Right forelimb (tissue), 1 donor: Measurements from ENCODE around the gene AKR7A3.

Experiments
- DNase-seq: peaks from one replicate; pipeline ENCODE4 v3.0.0-alpha.2; 2018

AKR7A3 gene

DNA sequence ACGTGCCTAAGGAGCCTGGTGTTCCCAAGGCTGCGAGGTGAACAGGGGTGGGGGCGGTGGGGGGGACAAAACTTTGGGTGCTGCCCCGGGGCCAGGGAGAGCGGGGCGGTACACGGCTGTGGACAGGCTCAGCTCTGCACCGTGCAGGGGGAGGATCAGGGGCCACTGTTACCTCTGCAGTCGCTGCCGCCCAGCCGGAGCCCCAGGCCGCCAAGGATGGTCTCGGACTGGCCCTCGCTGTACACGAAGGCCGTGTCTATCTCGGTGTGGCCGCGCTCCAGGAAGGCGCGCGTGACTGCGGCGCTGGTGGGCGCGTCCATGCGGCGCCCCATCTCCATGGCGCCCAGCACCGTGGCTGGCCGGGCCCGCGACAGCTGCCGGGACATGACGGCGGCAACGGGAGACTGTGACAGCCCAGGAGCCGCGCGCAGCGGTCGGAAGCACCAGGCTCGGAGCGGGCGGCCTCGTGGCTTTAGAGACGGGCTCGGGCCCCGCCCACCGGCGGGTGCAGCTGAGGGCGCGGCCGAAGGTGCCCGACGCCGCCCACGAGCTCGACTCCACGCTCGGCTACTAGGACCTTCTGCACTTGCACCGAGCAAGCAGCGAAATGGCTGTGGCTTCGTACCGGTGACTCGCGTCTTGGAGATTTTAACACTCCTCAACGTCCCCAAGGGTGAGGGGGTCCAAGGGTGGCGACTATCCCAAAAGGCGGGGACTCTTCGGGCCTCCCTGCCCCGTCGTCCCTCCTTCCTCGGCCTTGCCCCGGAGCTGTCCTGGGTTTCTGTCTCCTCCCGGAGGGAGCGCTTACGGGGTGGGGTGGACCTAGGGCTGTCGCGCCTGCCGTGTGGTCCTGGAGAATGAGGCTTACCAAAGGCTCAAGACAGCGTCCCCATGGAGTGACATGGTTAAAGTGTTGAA is at the start of gene AKR7A3:
AKR7A3 (minus strand) TSS at position 447 of the 918 bp plus-strand sequence; CDS start at position 386, 61 bp downstream.
- DNase-seq: peak; percentile 55

DNA sequence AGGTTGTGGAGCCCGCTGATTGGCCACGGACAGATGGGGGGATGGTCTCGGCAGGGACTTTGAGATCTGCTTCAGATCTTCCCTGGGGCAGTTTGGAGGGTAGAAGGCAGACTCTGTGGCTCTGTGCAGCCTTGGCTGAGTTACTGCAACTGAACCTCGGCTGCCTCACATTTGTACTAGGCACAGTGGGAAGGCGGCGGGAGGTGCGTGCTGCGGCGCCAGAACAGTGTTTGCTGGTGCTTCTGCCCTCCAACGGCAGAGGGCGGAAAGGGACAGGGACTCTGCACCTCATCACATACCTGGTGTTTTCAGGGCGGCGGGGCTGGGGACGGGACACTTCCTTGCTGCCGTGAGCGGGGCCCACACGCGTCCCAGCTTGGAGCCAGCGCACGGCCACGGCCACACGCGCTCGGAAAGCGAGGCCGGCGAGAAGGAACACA is 49.8 kb upstream of the AKR7A3 start:
- DNase-seq: no peak

DNA sequence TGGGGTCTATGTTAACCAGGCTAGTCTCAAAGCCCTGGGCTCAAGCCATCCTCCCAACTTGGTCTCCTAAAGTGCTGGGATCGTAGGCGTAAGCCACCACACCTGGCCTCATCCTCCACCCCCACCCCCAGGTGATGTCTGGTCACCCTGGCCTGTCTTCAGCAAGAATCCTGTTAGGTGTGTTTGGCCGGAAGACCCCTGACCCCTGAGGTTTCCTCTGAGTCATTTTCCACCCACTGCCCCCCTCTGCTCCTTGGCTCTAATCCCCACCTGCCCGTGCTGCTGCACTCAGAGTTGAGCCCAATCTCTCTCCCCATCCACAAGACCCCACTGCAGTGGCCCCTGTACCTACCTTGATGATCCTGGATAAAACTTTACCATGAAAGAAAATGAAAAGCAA is 48.7 kb upstream of the AKR7A3 start:
- no peak for DNase-seq

DNA sequence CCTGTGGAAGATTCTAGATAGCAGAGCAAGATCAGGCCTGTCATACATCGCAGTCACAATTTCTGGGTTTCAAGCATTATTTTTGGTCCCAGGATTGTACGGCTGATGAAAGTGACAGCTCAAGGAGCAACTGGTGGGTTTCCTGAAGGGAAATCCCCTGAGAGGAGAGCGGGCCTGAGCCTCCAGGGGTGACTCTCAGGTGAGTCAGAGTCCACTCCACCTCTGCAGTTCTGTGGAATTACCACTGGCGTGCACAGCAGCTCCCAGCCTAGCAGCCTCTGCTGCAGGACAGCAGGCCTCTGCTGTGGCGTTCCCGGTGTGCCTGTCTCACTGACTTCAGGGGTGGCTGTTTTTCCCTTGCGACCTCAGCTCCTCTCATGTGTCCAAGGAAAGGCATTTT is 48.0 kb upstream of the AKR7A3 start:
- no peak for DNase-seq

DNA sequence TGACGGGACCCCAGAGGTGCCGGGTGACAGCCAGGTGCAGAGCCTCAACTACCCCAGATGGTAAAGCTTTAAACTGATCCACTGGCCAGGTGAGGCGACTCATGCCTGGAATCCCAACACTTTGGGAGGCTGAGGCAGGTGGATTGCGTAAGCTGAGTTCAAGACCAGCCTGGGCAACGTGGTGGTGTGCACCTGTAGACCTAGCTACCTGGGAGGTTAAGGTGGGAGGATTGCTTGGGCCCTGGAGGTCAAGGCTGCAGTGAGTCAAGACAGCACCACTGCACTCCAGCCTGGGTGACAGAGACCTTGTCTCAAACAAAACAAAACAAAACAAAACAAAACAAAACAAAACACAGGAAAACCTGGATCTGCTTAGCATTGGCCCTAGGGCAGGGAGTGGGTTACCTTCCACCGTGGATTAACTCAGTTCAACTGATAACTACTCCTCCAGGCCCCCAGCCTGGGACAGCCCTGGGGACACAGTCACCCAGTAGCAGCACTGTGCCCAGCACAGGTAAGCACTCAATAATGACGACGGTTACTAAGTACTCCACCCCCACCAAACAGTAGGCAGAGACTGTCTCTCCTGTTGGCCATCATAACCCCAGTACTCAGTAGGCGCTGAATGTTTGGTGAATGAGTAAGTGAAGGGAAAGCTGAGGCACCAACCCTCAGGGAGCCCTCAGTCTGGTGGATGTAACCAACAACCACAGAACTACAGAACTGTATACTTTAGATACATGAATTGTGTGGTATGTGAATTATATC is 45.2 kb upstream of the AKR7A3 start:
- DNase-seq: no peak

DNA sequence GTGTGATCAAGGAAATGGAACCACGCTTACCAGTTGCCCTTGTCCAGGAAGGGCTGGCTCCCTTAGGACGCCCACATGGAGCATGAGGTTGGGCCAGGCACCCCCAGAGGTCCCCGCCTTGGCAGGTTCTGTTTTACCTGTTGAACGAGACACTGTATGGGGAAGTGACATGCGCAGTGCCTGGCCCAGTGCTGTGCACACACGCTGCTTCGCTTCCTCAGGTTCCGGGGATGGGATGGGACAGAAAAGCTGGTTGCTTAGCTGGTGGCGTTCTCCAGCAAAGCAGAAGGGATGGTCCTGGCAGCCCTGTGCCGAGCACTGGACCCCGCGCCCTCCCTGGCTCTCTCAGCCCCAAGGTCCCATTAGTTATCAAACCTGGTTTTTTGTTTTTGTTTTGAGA is 44.3 kb upstream of the AKR7A3 start:
- no peak for DNase-seq

DNA sequence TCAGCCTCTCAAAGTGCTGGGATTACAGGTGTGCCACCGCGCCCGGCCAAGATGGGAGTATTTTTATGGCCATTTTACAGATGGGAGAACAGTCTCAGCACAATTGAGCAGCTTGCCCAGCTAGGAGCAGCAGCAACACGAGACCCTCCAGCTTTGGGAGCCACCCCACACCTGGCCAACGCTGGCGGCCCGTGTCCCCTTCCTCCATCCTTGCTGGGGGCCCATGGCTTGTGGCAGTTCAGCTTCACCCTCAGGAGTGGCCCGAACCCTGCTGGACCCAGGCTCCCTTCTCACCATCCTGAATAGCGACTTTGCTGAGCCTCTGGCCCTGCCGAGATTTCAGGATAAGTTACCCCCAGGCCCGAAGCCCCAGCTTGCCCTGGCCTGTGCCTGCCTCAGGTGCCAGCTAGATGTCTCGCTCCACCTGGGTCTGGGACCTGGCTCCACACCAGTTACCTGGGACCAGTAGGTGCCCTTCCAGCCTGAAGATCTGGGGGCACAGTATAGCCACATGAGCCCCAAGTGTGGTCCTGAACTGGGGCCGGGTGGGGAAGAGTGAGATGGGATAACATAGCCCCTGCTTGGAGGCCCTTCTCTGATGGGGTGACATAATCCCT is 42.8 kb upstream of the AKR7A3 start:
- DNase-seq: no peak

DNA sequence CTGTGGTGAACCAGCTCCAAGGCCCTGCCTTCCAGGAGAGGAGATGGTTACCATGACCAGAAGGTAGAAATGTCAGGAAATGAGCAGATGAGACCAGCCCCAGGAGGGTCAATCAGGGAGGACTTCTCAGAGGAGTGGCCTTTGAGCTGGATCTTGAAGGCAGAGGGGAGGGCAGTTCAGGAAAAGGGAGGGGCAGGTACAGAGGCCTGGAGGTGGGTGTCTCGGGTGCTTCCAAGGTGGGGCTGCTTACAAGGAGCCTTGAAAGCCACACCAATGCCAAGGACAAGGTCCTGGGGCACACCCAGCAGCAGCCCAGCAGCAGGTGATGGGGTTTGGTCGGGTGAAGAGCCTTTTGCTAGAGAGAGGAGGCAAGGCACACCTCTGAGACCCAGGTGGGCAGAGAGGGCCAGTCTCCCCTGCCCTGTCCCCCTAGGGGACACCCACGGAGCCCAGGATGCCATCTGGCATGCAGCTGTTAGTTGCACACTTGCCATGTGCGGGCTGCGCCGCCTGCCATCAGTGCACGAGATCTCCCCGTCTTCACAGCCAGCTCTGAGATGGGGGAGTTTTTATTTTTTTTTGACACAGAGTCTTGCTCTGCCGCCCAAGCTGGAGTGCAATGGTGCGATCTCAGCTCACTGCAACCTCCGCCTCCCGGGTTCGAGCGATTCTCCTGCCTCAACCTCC is 42.0 kb upstream of the AKR7A3 start:
- no peak for DNase-seq

DNA sequence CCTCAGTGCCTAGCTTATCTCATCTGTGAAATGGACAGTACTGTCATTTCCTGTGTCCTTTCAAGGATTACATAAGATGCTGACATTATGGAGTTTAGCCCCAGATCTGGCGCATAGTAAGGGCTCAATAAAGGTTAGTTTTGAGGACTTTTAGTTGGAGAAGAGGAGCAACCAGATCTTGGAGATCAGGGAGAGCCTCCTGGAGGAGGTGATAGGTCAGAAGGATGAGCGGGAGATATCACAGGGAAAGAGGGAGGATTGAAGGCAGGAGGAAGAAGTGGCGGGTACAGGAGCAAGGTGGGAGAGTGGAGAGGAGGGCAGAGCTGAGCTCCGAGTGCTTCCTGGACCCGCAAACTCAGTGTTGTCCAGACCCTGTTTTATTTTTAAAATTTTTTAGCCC is 41.0 kb upstream of the AKR7A3 start:
- no peak for DNase-seq

DNA sequence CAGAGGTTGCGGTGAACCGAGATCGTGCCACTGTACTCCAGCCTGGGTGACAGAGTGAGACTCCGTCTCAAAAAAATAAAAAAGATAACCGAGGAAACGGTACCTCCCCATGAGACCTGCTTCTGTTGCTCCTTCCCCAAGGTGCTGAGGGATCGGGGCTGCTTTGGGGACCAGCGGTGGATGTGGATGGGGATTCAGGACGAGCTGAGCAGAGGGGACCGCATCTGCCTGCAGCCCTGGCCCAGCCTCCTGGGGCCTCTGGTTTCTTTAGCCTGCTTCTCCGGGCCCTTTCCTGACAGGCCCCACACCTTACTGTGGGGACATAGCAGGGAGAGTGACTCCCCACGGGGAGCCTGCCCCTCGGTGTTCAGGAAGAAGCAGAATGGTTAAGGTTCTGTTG is 40.6 kb upstream of the AKR7A3 start:
- no peak for DNase-seq

DNA sequence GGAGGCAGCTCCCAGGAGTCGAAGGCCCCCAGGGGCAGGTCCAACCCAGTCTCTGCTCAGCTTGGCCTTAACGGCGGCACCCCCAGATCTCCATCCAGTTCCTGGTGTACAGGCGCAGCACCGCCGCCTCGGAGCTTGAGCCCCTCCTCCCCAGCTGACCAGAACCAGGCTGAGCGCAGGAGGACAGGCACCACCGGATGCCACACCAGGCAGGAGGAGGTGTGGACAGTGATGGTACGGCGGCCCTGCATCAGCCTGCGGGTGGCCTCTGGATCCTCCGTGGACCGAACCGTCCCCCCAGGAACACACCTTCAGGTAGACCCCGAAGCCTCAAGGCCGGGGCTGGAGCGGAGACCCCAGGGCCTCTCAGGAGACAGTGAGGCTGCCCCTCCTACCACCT is 39.9 kb upstream of the AKR7A3 start:
- DNase-seq: no peak

DNA sequence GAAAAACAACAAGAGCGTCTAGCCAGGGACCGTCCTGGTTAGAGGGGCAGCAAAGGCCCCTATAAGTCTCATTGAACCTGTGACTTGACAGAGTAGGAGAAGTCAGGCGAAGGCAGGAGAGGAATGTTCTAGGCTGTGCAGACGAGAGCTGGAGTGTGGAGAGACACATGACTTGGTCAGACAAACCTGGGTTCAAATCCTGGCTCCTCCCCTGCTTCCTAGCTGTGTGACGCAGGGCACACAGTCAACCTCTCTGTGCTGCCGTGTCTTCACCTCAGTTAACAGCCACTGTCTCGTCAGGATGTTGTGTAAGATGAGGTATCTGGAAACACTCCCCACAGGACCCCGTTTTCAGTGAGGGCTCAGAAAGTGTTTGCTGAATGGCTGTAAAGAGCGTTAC is 39.2 kb upstream of the AKR7A3 start:
- no peak for DNase-seq

DNA sequence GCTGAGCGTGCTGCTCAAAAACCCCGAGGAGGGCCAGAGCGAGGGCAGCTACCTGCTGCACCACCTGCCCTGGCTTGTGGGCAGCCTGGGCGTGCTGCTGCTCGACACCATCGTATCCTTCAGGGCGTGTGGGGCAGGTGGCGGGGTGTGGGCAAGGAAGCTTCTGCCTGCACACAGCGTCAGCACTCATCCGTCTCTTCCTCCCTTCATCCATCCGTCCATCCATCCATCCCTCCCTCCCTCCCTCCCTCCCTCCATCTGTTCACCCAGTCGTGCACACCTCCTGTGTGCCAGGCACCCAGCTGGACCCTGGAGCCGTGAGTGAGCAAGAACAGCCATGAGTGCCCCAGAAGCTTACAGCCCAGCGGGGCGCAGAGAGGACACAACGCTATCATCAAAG is 38.7 kb upstream of the AKR7A3 start:
- no peak for DNase-seq

DNA sequence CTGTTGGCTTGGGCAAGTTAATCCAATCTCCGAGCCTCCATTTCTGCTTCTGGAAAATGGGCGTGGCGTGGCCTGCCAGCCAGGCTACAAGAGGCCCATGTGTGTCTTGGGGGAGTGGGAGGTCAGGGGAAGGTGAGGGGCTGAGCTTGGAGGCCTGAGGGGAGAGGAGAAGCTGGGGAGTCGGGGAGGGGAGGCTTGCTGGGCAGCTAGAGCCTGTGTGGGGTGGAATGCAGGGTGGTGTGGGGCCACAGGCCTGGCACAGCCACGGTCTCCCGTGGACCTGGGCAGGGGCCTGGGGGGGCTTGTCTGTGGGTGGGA is 38.1 kb upstream of the AKR7A3 start:
- no peak for DNase-seq

DNA sequence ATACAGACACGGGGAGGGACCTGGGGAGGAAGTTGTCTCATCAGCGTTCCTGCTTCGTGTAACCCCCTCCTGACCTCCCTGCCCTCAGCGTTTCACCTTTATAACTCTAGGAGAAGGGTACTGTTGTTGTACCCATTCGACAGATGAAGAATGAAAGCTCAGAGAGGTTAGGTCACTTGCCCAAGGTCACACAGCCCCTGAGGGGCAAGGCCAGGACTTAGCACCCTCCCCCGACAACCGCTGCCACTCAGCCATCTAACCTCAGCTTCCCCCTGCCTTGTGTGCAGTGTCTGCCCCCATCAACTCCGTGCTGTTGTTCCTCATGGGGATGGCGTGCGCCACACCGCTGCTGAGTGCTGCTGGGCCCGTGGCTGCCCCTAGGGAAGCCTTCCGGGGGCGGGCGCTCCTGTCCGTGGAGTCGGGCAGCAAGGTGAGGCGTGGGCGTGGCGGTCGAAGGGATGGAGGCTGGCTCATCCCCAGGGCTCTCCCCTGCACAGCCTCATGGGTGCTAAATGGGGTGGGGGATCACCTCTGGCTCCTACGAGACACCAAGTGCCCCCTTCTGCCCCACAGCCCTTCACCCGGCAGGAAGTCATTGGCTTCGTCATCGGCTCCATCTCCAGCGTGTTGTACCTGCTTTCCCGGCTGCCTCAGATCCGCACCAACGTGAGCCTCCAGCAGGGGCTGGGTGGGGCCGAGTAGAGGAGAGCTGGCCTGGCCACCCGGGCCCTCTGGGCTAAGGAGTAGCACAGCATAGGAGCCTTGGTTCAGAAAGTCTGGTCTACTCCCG is 37.6 kb upstream of the AKR7A3 start:
- DNase-seq: no peak

DNA sequence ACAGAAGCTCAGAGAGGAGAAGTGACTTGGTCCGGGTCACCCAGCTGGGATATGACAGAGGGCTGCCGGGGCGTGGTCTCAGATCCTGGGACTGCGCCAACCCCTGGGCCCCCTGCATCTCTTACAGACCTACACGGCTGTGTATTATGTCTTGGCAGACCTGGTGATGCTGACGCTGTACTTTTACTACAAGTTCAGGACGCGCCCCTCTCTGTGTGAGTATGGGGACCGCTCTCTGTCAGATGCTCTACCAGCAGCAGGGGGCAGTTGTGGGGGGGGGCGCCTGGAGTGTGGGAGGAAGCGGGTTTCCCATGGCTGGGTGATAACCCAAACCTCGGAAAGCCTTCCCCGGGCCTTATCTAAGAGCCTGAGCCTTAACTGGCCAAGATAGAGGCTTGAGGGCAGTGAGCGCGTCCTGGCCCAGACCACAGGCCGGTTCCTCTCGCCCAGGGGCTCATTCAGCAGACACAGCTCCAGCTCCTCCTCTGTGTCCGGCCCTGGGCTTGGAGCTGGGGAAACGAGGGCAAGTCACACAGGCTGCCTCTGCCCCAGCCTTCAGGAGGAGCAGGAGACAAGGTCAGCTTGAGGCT is 36.9 kb upstream of the AKR7A3 start:
- DNase-seq: no peak

DNA sequence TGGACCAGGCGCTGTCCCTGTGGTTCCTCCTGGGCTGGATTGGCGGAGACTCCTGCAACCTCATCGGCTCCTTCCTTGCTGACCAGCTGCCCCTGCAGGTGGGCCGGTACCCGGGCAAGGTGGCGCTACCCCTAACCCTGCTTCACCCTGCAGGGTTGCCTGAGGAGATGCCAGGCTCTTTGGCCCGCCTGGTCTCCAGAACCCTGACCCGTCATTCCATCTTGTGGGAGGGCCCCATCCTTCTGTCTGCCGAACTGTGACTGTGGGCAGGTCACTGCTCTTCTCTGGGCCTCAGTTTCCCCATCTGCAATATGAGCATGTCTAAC is 36.1 kb upstream of the AKR7A3 start:
- no peak for DNase-seq

DNA sequence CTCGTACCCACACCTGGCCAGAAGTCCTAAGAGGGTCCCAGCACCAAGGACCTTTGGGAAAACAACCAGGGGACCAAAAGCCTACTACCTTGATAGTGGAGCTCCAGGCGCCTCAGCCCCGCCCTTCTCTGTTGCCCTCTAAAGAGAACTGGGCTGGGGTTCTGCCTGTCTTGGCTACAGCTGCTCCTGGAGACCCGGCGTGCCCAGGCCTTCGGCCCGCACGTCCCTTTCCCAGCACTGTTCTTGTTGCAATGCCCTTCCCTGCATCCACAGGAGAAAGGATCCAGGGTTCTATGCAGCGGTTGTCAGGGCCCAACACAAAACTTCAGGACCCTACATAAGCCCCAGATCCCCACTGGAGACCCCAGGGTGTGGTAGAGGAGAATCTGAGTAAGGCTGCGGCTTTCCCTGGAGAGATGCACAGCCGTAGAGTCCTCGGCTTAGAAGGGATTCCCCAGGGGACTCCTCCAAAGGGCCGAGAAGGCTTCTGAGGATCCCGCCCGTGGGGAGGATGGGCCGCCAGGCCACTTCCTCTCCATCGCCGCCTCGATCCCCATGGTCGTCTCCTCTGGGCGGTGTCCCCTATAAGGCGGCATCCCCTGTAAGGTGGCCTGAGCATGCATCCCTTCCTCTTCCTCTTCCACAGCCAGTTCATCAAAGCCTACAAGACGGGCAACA is 35.6 kb upstream of the AKR7A3 start:
- no peak for DNase-seq

DNA sequence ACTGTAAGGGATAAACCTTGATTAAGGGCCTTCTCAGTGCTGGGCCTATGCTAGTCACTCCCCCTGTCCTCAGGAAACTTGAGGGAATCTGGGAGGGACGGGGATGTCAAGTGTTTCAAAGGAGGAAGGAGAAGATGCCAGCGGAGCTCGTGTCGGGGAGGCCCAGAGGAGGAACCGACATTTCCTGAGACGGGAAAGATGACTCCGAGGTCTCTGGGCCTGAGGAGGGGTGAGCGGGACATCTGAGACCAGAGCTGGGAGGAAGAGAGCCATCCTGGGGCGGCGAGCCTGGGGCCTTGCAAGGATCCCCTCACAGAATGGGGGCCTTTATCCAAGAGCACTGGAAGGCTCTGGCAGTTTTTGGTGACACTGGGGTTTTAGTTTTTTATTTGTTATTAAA is 33.9 kb upstream of the AKR7A3 start:
- peak; percentile 10 for DNase-seq

DNA sequence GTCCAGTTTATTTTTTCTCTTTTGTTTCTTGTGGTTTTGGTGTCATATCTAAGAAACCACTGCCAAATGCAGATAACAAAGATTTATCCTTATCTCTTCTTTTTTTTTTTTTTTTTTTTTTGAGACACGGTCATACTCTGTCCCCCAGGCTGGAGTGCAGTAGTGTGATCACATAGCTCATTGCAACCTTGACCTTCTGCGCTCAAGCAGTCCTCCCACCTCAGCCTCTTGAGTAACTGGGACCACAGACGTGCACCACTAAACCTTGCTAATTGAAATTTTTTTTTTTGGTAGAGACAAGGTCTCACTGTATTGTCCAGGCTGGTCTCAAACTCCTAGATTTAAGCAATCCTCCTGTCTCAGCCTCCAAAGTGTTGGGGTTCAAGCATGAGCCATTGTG is 32.5 kb upstream of the AKR7A3 start:
- no peak for DNase-seq

DNA sequence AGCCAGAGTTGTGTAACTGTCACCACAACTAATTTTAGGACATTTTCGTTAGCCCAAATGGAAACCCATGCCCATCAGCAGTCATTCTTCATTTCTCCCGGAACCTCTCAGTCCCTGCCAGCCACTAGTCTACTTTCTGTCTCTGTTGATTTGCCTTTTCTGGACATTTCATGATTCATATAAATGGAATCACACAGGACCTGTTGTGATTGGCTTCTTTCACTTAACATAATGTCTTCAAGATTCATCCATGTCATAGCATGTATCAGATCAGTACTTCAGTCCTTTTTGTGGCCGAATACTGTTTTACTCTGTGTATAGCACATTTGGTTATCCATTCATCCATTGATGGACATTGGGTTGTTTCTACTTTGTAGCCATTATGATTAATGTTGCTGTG is 30.6 kb upstream of the AKR7A3 start:
- no peak for DNase-seq
